Measurements from ENCODE around the gene PLD6.

The PLD6 gene

GRCh38 chr17:17180141-17180603, 26.0 kb downstream of the PLD6 start:
- DNase-seq (ENCODE audit: low read depth), result no peak
- no peak for TF ChIP-seq CTCF (IDR thresholded peaks at IDR 0.05; ENCODE audit: low read depth, low read length, missing control alignments)
- in situ Hi-C loops (cut with HindIII; ENCODE audit: low sequenced_read_pairs), result no loop called here
- no peak overlapping the region for H3K4me3 ChIP-seq (ENCODE audit: low read depth, low read length)

DNA sequence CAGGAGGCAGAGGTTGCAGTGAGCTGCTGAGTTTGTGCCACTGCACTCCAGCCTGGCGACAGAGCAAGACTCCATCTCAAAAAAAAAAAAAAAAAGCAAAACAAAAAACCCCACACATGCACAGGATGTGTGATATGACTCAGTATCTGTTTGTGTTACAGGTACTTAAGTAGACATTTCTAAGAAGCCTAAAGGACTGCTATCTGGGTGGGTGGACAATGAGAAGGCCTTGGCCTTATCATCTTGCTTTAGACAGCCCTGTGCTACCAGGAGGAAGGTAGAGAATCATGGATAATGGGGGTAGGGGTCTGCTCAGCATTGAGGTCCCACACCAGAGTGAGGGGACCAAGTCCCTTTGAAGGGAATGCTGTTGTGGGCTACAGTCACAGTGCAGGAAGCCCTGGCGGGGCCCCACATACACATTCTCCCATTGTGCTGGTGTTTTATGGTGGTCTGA, 26.7 kb downstream of the PLD6 start:
- in situ Hi-C loops (cut with HindIII; ENCODE audit: low sequenced_read_pairs), result no loop called here
- no peak overlapping the region for H3K4me3 ChIP-seq (ENCODE audit: low read depth, low read length)
- no peak for TF ChIP-seq CTCF (IDR thresholded peaks at IDR 0.05; ENCODE audit: low read depth, low read length, missing control alignments)
- DNase-seq (ENCODE audit: low read depth), result no peak

- no peak for DNase-seq (ENCODE audit: low read depth)
- no peak for TF ChIP-seq CTCF (IDR thresholded peaks at IDR 0.05; ENCODE audit: low read depth, low read length, missing control alignments)
- H3K4me3 ChIP-seq (ENCODE audit: low read depth, low read length), result no peak overlapping the region
- in situ Hi-C loops (cut with HindIII; ENCODE audit: low sequenced_read_pairs), result no loop called here
Observed at GRCh38 chr17:17177176-17177575, 29.0 kb downstream of the PLD6 start.

DNA sequence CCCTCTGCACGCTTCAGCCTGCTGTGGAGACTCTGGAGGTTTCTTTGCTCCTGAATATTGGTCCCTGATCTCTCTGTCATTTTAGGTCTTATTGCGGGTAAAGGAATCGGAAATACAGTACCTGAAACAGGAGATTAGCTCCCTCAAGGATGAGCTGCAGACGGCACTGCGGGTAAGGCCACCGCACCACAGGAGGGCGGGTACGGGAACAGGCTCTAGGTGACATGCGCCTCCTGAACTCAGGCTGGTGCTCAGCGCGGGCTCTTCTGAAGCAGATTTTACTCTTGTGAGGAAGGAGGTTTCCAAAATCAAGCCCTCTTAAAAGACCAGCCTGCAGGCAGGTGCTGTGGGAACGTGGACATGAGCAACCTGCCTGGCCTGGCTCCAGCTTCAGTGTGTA, 29.8 kb downstream of the PLD6 start:
- no peak overlapping the region for H3K4me3 ChIP-seq (ENCODE audit: low read depth, low read length)
- in situ Hi-C loops (cut with HindIII; ENCODE audit: low sequenced_read_pairs), result no loop called here
- no peak for DNase-seq (ENCODE audit: low read depth)
- TF ChIP-seq CTCF (IDR thresholded peaks at IDR 0.05; ENCODE audit: low read depth, low read length, missing control alignments), result no peak

- no peak for TF ChIP-seq CTCF (IDR thresholded peaks at IDR 0.05; ENCODE audit: low read depth, low read length, missing control alignments)
- no peak overlapping the region for H3K4me3 ChIP-seq (ENCODE audit: low read depth, low read length)
- in situ Hi-C loops (cut with HindIII; ENCODE audit: low sequenced_read_pairs), result no loop called here
- DNase-seq (ENCODE audit: low read depth), result no peak
Observed at GRCh38 chr17:17175917-17176316, 30.2 kb downstream of the PLD6 start.

DNA sequence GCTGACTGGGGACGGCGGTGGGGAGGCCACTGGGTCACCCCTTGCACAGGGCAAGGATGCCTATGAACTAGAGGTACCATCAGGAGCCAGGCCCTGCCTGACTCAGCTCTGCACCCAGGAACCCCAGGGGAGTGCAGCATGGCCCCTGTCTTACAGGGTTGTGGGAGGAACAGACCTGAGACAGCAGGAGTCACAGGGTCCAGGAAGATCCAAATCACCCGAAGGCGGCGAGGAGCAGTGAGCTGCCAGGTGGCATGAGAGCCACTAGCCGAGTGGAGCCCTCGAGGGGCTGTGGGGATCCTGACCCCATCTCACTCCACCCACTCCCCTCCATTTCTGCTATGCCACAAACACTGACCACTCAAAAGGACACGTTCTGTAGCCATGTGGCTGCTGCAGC, 30.8 kb downstream of the PLD6 start:
- in situ Hi-C loops (cut with HindIII; ENCODE audit: low sequenced_read_pairs), result no loop called here
- DNase-seq (ENCODE audit: low read depth), result no peak
- H3K4me3 ChIP-seq (ENCODE audit: low read depth, low read length), result no peak overlapping the region
- TF ChIP-seq CTCF (IDR thresholded peaks at IDR 0.05; ENCODE audit: low read depth, low read length, missing control alignments), result no peak

- in situ Hi-C loops (cut with HindIII; ENCODE audit: low sequenced_read_pairs), result no loop called here
- TF ChIP-seq CTCF (IDR thresholded peaks at IDR 0.05; ENCODE audit: low read depth, low read length, missing control alignments), result no peak
- no peak for DNase-seq (ENCODE audit: low read depth)
- no peak overlapping the region for H3K4me3 ChIP-seq (ENCODE audit: low read depth, low read length)
Observed at GRCh38 chr17:17173921-17174320, 32.2 kb downstream of the PLD6 start.

Measured in astrocyte of the cerebellum (primary cell).